Panc1 (cell line): ENCODE data around the gene GAB1.

ENCODE experiments used
- CTCF ChIP-seq: fragments of 450-650 bp; IDR thresholded peaks from 2 replicates; pipeline ENCODE4 v1.5.1; 2017; ENCODE audit warnings: mild to moderate bottlenecking
- POLR2AphosphoS5 ChIP-seq: IDR thresholded peaks from 2 replicates; pipeline ENCODE4 v1.6.1; 2012; ENCODE audit warnings: mild to moderate bottlenecking, low read depth, low read length, moderate library complexity
- REST ChIP-seq, 2 experiments: IDR thresholded peaks; 2 replicates each; pipeline ENCODE4 v1.6.1; 2011 to 2012; ENCODE audit warnings: low read depth in 2 of 2, control low read depth in 1 of 2, low read length in 1 of 2, mild to moderate bottlenecking in 1 of 2, moderate library complexity in 1 of 2; ENCODE audit not compliant: insufficient read depth in 1 of 2
- TCF7L2 ChIP-seq: IDR thresholded peaks from 2 replicates; pipeline ENCODE4 v1.6.1; 2011; ENCODE audit warnings: mild to moderate bottlenecking, low read depth, low read length, inconsistent platforms

GRCh38 chr4:143498021-143498420 is 161.3 kb downstream of the GAB1 start:
- TF ChIP-seq POLR2AphosphoS5 (no peak), CTCF (no peak), TCF7L2 (no peak), REST (IDR thresholded peaks at IDR 0.05; ENCODE audit: insufficient read depth in 1 of 2, low read depth in 2 of 2, low read length in 1 of 2) (no peak)
